Neural progenitor cell (in vitro differentiated cells): ENCODE measurements around the gene ECT2L. TPM values are rescaled to one million over a fixed set of nuclear protein-coding genes. Genes with fewer than 3 reads are reported as not detected.

Source experiments
- DNase-seq: peaks from one replicate; pipeline ENCODE4 v3.0.0-alpha.2; 2016; ENCODE audit warnings: low spot score
- H2AFZ ChIP-seq: fragments of 200-600 bp; sonication (generic); replicated peaks from 2 replicates; pipeline ENCODE4 v1.6.1; 2016; ENCODE audit warnings: antibody characterized with exemption
- H3F3A ChIP-seq: fragments of 200-600 bp; sonication (generic); 2 replicates; pipeline ENCODE4 v1.6.1; 2016; ENCODE audit warnings: antibody characterized with exemption, low read depth
- H3K27ac ChIP-seq: fragments of 200-600 bp; sonication (generic); 2 replicates; pipeline ENCODE4 v1.5.1; 2016; ENCODE audit warnings: mild to moderate bottlenecking
- H3K27me3 ChIP-seq: fragments of 200-600 bp; sonication (generic); 2 replicates; pipeline ENCODE4 v1.6.1; 2016; ENCODE audit warnings: mild to moderate bottlenecking, moderate library complexity
- H3K36me3 ChIP-seq: fragments of 200-600 bp; sonication (generic); 2 replicates; pipeline ENCODE4 v1.5.1; 2016
- H3K4me1 ChIP-seq: fragments of 200-600 bp; sonication (generic); 2 replicates; pipeline ENCODE4 v1.6.1; 2016; ENCODE audit warnings: mixed run types
- H3K4me2 ChIP-seq: fragments of 200-600 bp; sonication (generic); 2 replicates; pipeline ENCODE4 v1.6.1; 2016
- H3K4me3 ChIP-seq: fragments of 200-600 bp; sonication (generic); 2 replicates; pipeline ENCODE4 v1.5.1; 2016
- H3K79me2 ChIP-seq: fragments of 200-600 bp; sonication (generic); 2 replicates; pipeline ENCODE4 v1.6.1; 2016; ENCODE audit warnings: low read depth
- H3K9ac ChIP-seq: fragments of 200-600 bp; sonication (generic); 2 replicates; pipeline ENCODE4 v1.6.1; 2016
- H3K9me3 ChIP-seq: fragments of 200-600 bp; sonication (generic); 2 replicates; pipeline ENCODE4 v1.5.1; 2016; ENCODE audit warnings: low read depth
- H4K20me1 ChIP-seq: fragments of 200-600 bp; sonication (generic); 2 replicates; pipeline ENCODE4 v1.6.1; 2016; ENCODE audit warnings: low read depth
- H3K27ac Mint-ChIP-seq: 3 replicates; pipeline ENCODE4 v1.8.0; 2021; ENCODE audit warnings: mixed read lengths
- H3K27me3 Mint-ChIP-seq: 2 replicates; pipeline ENCODE4 v1.8.0; 2022; ENCODE audit warnings: low read depth, mild to moderate bottlenecking, inconsistent platforms, moderate library complexity, mixed read lengths; ENCODE audit not compliant: insufficient read depth
- H3K36me3 Mint-ChIP-seq: 3 replicates; pipeline ENCODE4 v1.8.0; 2021; ENCODE audit warnings: mixed read lengths
- H3K4me1 Mint-ChIP-seq: 3 replicates; pipeline ENCODE4 v1.8.0; 2021; ENCODE audit warnings: mixed read lengths
- H3K4me3 Mint-ChIP-seq: 3 replicates; pipeline ENCODE4 v1.8.0; 2021; ENCODE audit warnings: mild to moderate bottlenecking, moderate library complexity, mixed read lengths
- H3K9me3 Mint-ChIP-seq: 3 replicates; pipeline ENCODE4 v1.8.0; 2020; ENCODE audit warnings: mixed read lengths
- EZH2 ChIP-seq: fragments of 200-600 bp; sonication (generic); IDR thresholded peaks from 2 replicates; pipeline ENCODE4 v1.6.1; 2017; ENCODE audit warnings: antibody characterized with exemption, mild to moderate bottlenecking, moderate library complexity
- EZH2phosphoT487 ChIP-seq: fragments of 200-600 bp; sonication (generic); IDR thresholded peaks from 2 replicates; pipeline ENCODE4 v1.6.1; 2017; ENCODE audit warnings: antibody characterized with exemption
- total RNA-seq: library from RNA; depleted of rRNA; stranded (reverse); fragments of >200 nt; gene quantifications from 2 replicates; pipeline ENCODE4 v1.2.3, GENCODE V29; 2015; ENCODE audit warnings: low replicate concordance
- TF ChIP-seq, protein P1 (sequence below): fragments of 200-600 bp; sonication (generic); IDR thresholded peaks from 2 replicates; pipeline ENCODE4 v1.5.1; 2017; ENCODE audit warnings: antibody characterized with exemption, mild to moderate bottlenecking

Gene ECT2L
- total RNA-seq, 1 donor from 2014 or later, result not detected

DNA sequence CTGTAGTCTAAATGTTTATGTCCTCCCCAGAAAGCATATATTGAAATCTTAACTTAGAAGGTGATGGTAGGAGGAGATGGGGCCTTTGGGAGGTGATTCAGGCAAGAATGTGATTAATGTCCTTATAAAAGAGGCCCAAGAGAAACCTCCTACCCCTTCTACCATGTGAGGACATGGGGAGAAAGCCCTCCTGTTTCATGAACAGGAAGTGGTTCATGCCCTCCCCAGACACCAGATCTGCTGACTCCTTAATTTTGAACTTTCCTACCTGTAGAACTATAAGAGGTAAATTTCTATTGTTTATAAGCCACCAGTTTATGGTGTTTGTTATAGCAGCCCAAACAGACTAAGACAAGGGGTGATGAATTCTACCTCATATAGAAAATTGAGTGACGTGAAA, 8.7 kb upstream of the ECT2L start:
- TF ChIP-seq EZH2phosphoT487 (no peak), EZH2 (no peak)
- TF ChIP-seq, protein P1, sequence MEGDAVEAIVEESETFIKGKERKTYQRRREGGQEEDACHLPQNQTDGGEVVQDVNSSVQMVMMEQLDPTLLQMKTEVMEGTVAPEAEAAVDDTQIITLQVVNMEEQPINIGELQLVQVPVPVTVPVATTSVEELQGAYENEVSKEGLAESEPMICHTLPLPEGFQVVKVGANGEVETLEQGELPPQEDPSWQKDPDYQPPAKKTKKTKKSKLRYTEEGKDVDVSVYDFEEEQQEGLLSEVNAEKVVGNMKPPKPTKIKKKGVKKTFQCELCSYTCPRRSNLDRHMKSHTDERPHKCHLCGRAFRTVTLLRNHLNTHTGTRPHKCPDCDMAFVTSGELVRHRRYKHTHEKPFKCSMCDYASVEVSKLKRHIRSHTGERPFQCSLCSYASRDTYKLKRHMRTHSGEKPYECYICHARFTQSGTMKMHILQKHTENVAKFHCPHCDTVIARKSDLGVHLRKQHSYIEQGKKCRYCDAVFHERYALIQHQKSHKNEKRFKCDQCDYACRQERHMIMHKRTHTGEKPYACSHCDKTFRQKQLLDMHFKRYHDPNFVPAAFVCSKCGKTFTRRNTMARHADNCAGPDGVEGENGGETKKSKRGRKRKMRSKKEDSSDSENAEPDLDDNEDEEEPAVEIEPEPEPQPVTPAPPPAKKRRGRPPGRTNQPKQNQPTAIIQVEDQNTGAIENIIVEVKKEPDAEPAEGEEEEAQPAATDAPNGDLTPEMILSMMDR, result no peak
- H3F3A ChIP-seq, result no peaks in the 10 kb centered on the region

DNA sequence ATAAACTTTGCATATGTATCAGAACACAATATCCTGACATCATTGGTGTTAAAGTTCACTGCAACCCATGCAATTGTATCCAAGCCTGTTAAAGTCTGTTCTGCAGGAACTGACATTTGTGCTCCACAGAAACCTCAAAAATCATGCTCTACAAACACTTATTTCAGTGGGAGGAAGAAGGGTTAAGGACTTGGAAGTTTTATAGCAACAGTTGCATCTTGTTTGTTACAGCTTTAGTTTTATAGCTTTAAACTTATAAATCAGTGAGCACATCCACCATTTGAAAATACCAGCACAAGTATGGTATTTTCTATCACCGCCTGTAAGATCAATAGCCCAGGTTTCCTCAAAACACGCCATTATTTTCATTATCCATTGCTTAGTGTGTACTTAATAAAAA, 884 bp downstream of the ECT2L start:
- Histone ChIP-seq H3F3A (peaks cover 7% of the 10 kb centered on the region), H3K9me3 (no peaks in the 10 kb centered on the region), H3K79me2 (no peaks in the 10 kb centered on the region), H3K36me3 (no peaks in the 10 kb centered on the region), H3K4me1 (peaks cover 12% of the 10 kb centered on the region), H4K20me1 (no peaks in the 10 kb centered on the region), H3K27ac (no peak overlapping the region), H3K27me3 (peaks cover 24% of the 10 kb centered on the region), H2AFZ (no peak overlapping the region), H3K4me2 (peak overlapping the region; percentile 83), H3K9ac (no peak overlapping the region), H3K4me3 (no peak overlapping the region)
- TF ChIP-seq, protein P1, result no peak
- TF ChIP-seq EZH2phosphoT487 (no peak), EZH2 (no peak)
- H3K27me3 Mint-ChIP-seq, result peaks cover 3% of the 10 kb centered on the region
- no peak overlapping the region for H3K4me3 Mint-ChIP-seq
- no peak overlapping the region for H3K27ac Mint-ChIP-seq
- no peak for DNase-seq
- peaks cover 13% of the 10 kb centered on the region for H3K4me1 Mint-ChIP-seq
- H3K36me3 Mint-ChIP-seq, result no peaks in the 10 kb centered on the region
- no peaks in the 10 kb centered on the region for H3K9me3 Mint-ChIP-seq

More for the DNA sequence above, 8.7 kb upstream of the ECT2L start:
- H3K27me3 ChIP-seq, result no peaks in the 10 kb centered on the region
- H3K36me3 ChIP-seq, result peaks cover 5% of the 10 kb centered on the region
- H4K20me1 ChIP-seq, result no peaks in the 10 kb centered on the region
- H3K4me3 Mint-ChIP-seq, result no peak overlapping the region
- DNase-seq, result no peak
- H3K27ac Mint-ChIP-seq, result no peak overlapping the region
- H3K4me1 ChIP-seq, result no peaks in the 10 kb centered on the region
- H3K9me3 ChIP-seq, result no peaks in the 10 kb centered on the region
- H3K27me3 Mint-ChIP-seq, result no peaks in the 10 kb centered on the region
- no peaks in the 10 kb centered on the region for H3K36me3 Mint-ChIP-seq
- no peaks in the 10 kb centered on the region for H3K79me2 ChIP-seq
- H3K4me3 ChIP-seq, result no peak overlapping the region
- H3K4me2 ChIP-seq, result no peak overlapping the region
- no peaks in the 10 kb centered on the region for H3K9me3 Mint-ChIP-seq
- H3K4me1 Mint-ChIP-seq, result no peaks in the 10 kb centered on the region
- H3K27ac ChIP-seq, result no peak overlapping the region
- H2AFZ ChIP-seq, result no peak overlapping the region
- no peak overlapping the region for H3K9ac ChIP-seq

DNA sequence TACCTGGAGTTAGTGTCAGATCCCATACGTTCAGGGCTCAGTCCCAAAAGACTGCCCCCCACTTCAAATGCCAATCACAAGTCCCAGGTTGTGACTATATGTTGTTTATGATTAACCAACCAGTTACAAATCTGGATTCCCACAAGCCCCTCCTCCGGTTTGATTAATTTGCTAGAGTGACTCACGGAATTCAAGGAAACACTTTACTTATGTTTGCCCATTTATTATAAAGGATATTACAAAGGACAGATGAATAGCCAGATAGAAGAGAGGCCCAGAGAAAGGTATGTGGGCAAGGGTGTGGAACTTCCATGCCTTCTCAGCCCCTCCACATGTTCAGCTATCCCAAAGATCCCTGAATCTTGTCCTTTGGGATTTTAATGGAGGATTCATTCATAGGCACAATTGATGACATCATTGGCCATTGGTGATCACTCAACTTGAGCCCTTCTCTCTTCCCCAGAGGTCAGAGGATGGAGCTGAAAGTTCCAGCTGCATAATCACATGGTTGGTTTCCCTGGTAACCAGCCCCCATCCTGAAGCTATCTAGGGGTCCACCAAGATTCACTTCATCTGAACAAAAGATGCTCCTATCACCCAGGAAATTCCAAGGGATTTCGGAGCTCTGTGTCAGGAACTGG, 2.0 kb downstream of the ECT2L start:
- H3K4me3 ChIP-seq, result no peak overlapping the region
- no peak overlapping the region for H3K4me2 ChIP-seq
- no peaks in the 10 kb centered on the region for H3K9me3 ChIP-seq
- H2AFZ ChIP-seq, result no peak overlapping the region
- no peaks in the 10 kb centered on the region for H3K79me2 ChIP-seq
- peaks cover 24% of the 10 kb centered on the region for H3K27me3 ChIP-seq
- no peak overlapping the region for H3K27ac Mint-ChIP-seq
- H3K36me3 Mint-ChIP-seq, result no peaks in the 10 kb centered on the region
- TF ChIP-seq EZH2 (no peak), EZH2phosphoT487 (no peak)
- TF ChIP-seq, protein P1, result no peak
- no peaks in the 10 kb centered on the region for H3K9me3 Mint-ChIP-seq
- H3K36me3 ChIP-seq, result no peaks in the 10 kb centered on the region
- H3K4me3 Mint-ChIP-seq, result no peak overlapping the region
- no peak for DNase-seq
- no peak overlapping the region for H3K9ac ChIP-seq
- H3K27me3 Mint-ChIP-seq, result peaks cover 3% of the 10 kb centered on the region
- no peaks in the 10 kb centered on the region for H4K20me1 ChIP-seq
- peaks cover 12% of the 10 kb centered on the region for H3K4me1 ChIP-seq
- no peak overlapping the region for H3K27ac ChIP-seq
- H3K4me1 Mint-ChIP-seq, result peaks cover 13% of the 10 kb centered on the region
- H3F3A ChIP-seq, result peaks cover 7% of the 10 kb centered on the region
